Mucosa of descending colon (tissue), 3 donors: Measurements from ENCODE around the gene PBRM1. TPM values are rescaled to one million over a fixed set of nuclear protein-coding genes. Genes with fewer than 3 reads are reported as not detected.

Experiments used
- ATAC-seq: fragments of 200-7000 bp; cut with Tn5 transposase; one replicate; pipeline ENCODE4 v1.9.1; 2020; ENCODE audit warnings: mild to moderate bottlenecking, moderate library complexity
- DNase-seq, 3 donors: peaks; one replicate each; pipeline ENCODE4 v3.0.0-alpha.2; 2020
- H3K36me3 ChIP-seq: fragments of 200-600 bp; one replicate; pipeline ENCODE4 v1.8.0; 2021; ENCODE audit warnings: low read depth, mild to moderate bottlenecking
- H3K4me1 ChIP-seq: fragments of 200-600 bp; one replicate; pipeline ENCODE4 v1.8.0; 2021; ENCODE audit warnings: low read depth, mild to moderate bottlenecking
- H3K4me3 ChIP-seq: fragments of 200-600 bp; one replicate; pipeline ENCODE4 v1.8.0; 2021; ENCODE audit warnings: mild to moderate bottlenecking
- H3K9me3 ChIP-seq: fragments of 200-600 bp; one replicate; pipeline ENCODE4 v1.8.0; 2021; ENCODE audit warnings: mild to moderate bottlenecking
- CTCF ChIP-seq: fragments of 200-600 bp; IDR thresholded peaks from one replicate; pipeline ENCODE4 v1.8.0; 2022; ENCODE audit warnings: antibody characterized with exemption, mild to moderate bottlenecking
- intact Hi-C, 2 donors: fragments of 100-400 bp; cut with DNase I in 1 of 2; cut with micrococcal nuclease in 1 of 2; formaldehyde crosslinking; loops; one replicate each; pipeline versions ENCODE4 v1.11.0 to v1.11.1; 2022; cut with DNase I, micrococcal nuclease
- total RNA-seq, 3 donors: library from RNA; stranded (reverse); fragmentation: NEBNext Ultra II Directional in 2 of 3; extraction: Animal tissue kit (Norgen Biotek cat#: 25700) in 2 of 3; gene quantifications; one replicate each; pipeline versions ENCODE4 v1.2.1 to v1.2.4, GENCODE V29; 2021 to 2023
- donor health status: DM: no; HTN: no; CAD: no; lungs with moderate emphysema.
- donor health status: DM: no; HTN: no; CAD: no.
- donor health status: DM: no; HTN: yes; CAD: no.

Gene PBRM1
- total RNA-seq, 3 donors from 2014 or later, result 48.5 to 86.1 (median 56.8) TPM

- ATAC-seq, result no peak
- Histone ChIP-seq H3K4me1 (no peaks in the 10 kb centered on the region), H3K9me3 (no peaks in the 10 kb centered on the region), H3K36me3 (no peaks in the 10 kb centered on the region), H3K4me3 (no peak overlapping the region)
- DNase-seq, result no peak
- TF ChIP-seq CTCF, result no peak
- intact Hi-C loops, result no loop called here
Observed at GRCh38 chr3:52651592-52651991, 34.1 kb downstream of the PBRM1 start.

GRCh38 chr3:52650439-52650838 is 35.3 kb downstream of the PBRM1 start:
- Histone ChIP-seq H3K9me3 (no peaks in the 10 kb centered on the region), H3K4me3 (no peak overlapping the region), H3K36me3 (no peaks in the 10 kb centered on the region), H3K4me1 (no peaks in the 10 kb centered on the region)
- TF ChIP-seq CTCF, result no peak
- ATAC-seq, result no peak
- intact Hi-C loops, result no loop called here
- DNase-seq, result no peak

GRCh38 chr3:52649461-52650210 is 36.1 kb downstream of the PBRM1 start:
- Histone ChIP-seq H3K4me3 (no peak overlapping the region), H3K4me1 (no peaks in the 10 kb centered on the region), H3K9me3 (no peaks in the 10 kb centered on the region), H3K36me3 (no peaks in the 10 kb centered on the region)
- no peak for TF ChIP-seq CTCF
- intact Hi-C loops, result no loop called here
- DNase-seq (no peak), ATAC-seq (no peak)

- no peak for TF ChIP-seq CTCF
- intact Hi-C loops, result no loop called here
- ATAC-seq (no peak), DNase-seq (no peak)
- no peaks in the 10 kb centered on the region for H3K9me3 ChIP-seq
- H3K36me3 ChIP-seq, result no peaks in the 10 kb centered on the region
- no peaks in the 10 kb centered on the region for H3K4me1 ChIP-seq
- no peak overlapping the region for H3K4me3 ChIP-seq
Observed at GRCh38 chr3:52645549-52645948, 40.2 kb downstream of the PBRM1 start.

GRCh38 chr3:52636673-52637072 is 49.0 kb downstream of the PBRM1 start:
- ATAC-seq (peak; percentile 80), DNase-seq (peak in 1 of 3 donors; percentile 7)
- TF ChIP-seq CTCF, result no peak
- H3K4me3 ChIP-seq, result no peak overlapping the region
- no peaks in the 10 kb centered on the region for H3K9me3 ChIP-seq
- peaks cover 6% of the 10 kb centered on the region for H3K36me3 ChIP-seq
- H3K4me1 ChIP-seq, result no peaks in the 10 kb centered on the region
- intact Hi-C loops, result no loop called here
